ENCODE results near the gene ADAT3.

DNA sequence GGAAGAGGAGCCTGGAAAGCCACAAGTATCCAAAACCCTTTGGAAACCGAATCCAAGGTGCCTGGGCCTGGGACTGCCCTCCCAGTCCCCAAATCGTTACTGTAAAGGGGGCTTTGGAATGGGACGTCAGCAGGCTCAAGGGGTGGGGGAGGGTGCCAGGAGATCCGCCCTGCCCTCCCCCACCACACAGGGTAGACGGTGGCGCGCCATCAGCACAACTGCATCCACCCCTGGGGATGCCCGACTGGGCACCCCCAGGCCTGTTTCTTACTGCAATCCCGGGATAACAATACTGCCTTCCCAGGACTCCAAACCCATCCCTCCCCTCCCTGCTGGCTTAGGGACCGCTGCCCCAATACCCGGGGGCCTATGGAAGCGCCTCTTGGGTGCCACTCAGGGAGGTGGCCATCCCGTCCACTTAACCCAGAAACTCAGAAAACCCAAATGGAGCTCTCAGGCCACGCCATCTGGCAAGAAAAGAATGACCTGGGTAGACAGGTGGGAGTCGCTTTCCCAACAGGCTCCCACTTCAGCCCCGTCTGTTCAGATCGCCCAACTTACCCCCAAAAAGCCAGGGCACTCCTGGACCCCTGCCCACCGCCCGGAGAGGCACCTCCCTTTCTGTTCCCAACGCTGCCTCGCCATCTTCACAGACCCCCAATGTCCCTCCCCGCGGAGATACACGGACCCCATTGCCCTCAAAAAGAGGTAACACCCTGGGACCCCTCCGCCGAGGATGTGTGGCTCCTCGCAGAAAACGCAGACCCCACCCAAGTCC lies 44.2 kb upstream of the ADAT3 start:
- TF ChIP-seq ZNF274 (IDR thresholded peaks at IDR 0.05; ENCODE audit: low read depth, low read length) (no peak), SUZ12 (IDR thresholded peaks at IDR 0.05; ENCODE audit: extremely low read depth, insufficient read depth, insufficient read length) (no peak), YY1 (IDR thresholded peaks at IDR 0.05; ENCODE audit: insufficient read depth, insufficient read length) (no peak)
